Epidermal melanocyte (primary cell): ENCODE results near the gene BIRC7.
A peak's percentile ranks its signal among the peaks of the same experiment; 100 is the strongest.

Experiments used
- DNase-seq: peaks from one replicate; pipeline ENCODE4 v3.0.0; 2011; ENCODE audit warnings: low spot score; ENCODE audit not compliant: insufficient read length

Gene BIRC7

DNA sequence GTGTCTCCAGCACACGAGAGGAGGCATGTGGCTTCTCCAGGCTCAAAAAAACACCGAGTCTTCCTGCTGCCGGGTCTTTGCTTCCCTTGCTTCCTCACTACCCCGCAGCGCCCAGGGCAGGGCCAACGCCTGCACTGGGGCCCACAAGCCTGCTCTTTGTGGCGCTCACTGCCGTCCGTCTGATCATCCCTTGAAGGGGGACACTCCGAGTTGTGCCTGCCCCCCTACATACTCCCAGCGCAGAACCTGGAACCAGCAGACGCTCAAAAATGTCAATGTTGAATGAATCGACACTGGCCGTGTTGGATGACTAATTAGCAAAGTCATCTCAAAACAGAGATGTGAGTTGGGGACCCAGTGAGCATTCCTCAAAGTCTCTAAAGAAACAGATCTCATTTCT is 28.8 kb downstream of the BIRC7 start:
- no peak for DNase-seq

- no peak for DNase-seq
These were observed 30.3 kb downstream of the BIRC7 start for GRCh38 chr20:63265891-63266515.

- DNase-seq = no peak
These were observed 32.0 kb downstream of the BIRC7 start for GRCh38 chr20:63267691-63268090.

- no peak for DNase-seq
These were observed 32.6 kb downstream of the BIRC7 start for GRCh38 chr20:63268256-63268655.

GRCh38 chr20:63268671-63269439 is 33.1 kb downstream of the BIRC7 start:
- DNase-seq = no peak

GRCh38 chr20:63269724-63270123 is 34.0 kb downstream of the BIRC7 start:
- DNase-seq = no peak

GRCh38 chr20:63270606-63271325 is 35.1 kb downstream of the BIRC7 start:
- DNase-seq = no peak

DNA sequence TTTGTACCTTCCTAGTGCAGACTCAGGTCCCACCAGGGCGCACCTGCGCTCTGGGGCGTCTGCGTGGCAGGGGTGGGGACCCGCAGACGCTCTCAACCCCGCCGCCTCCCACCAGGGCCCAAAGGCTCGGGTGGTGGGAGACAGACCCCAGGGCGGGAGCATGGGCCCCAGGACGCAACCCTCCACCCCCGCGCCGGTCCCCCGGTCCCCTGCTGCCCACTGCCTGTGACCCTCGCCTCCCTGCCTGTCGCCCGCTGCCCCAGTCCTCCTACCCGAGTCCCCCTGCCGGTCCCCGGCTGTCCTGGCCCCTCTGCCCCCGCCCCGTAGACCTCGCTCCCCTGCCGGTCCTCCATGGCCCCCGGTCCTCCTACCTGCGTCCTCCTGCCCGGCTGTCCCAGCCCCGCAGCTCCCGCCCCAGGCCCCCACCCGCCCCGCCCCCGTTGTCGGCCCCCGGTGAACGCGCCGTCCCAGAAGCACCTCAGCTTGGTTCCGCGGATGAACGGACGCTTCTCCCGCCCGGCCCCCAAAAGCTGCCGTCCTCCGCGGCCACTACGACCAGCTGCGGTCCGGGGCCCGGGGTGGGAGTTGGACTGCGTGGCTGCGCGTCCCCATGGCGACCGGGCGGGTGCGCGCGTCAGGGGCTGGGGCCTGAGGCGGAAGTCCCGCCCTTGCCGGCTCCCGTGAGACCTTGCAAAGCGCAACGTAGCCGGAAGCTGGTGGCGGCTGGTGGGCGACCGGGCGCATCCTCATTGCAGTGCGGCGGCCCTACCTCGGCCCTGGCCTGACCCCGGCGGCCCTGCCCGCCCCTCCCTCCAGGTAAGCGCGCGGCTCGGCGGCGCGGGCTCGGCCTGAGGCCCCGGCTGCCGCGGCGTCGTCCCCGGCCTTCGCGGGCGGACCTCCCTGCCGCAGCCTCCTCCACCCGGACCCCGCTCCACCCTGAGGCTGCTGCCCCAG is 36.7 kb downstream of the BIRC7 start, which contains the start of gene ARFGAP1:
Gene ARFGAP1 (plus strand): TSS at position 709 of the 954 bp plus-strand sequence. CDS start 2,768 bp downstream, outside the sequence.
- peak; percentile 97 for DNase-seq

DNA sequence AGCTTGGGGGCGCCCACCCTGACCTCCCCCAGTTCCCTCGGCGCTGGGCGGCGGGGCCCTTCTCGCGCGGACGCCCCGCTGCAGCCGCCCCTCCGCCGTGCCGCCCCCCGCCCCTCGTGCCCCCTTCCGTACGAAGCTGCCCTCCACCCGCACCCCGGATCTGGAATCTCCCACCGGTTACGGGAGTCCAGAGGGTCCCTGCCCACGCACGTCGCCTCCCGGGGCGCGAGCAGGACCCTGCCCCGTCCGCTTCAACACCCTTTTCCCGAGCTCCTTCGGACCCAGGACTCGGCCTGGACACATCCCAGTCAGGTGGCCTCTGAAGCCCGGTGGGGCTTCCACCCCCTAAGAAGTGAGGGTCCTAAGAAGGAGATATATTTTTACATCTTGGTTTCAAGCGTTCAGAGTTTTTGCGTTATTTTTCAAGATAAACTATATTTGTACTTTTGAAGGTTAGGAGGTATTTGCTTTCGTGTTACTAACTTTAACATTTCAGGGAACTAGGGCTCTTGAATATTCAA is 37.4 kb downstream of the BIRC7 start:
- DNase-seq = no peak

DNA sequence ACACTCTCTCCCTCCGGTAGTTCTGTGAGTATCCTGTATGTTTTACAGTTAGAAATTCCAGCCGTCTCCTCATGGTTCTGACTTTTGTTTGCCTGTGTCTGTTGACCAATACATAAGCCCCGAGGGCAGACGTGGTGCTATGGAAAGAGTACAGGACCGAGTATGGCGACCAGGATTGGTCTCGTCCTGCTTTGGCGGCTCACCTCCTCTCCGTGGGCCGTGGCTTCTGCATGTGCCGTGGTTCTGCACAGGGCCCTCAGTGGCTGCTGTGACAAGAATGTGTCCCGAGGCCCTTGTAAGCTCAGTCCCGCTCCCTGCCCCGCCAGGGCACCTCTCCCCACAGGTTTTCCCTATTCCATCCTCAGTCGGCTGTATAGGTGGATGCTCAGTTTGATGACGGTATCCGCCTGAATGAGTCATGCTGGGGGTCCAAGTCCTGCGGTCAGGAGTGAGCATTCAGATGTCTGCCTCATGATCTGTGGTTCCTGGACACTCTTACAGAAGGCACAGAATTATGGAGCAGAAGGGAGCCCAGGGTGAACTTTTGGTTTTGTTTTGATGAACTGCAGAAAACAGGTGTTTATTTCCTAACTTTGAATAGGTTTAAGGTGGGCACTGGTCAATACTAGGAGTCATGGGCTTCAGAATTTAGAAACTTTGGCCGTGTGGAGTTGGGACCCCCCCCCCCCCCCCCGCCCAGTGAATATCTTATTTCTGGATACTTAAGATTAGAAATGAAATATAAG is 38.1 kb downstream of the BIRC7 start:
- DNase-seq = no peak

GRCh38 chr20:63274381-63275228 is 38.9 kb downstream of the BIRC7 start:
- DNase-seq = no peak

- no peak for DNase-seq
These were observed 40.1 kb downstream of the BIRC7 start for GRCh38 chr20:63275825-63276224.

- DNase-seq = no peak
These were observed 41.3 kb downstream of the BIRC7 start for GRCh38 chr20:63276956-63277355.

DNA sequence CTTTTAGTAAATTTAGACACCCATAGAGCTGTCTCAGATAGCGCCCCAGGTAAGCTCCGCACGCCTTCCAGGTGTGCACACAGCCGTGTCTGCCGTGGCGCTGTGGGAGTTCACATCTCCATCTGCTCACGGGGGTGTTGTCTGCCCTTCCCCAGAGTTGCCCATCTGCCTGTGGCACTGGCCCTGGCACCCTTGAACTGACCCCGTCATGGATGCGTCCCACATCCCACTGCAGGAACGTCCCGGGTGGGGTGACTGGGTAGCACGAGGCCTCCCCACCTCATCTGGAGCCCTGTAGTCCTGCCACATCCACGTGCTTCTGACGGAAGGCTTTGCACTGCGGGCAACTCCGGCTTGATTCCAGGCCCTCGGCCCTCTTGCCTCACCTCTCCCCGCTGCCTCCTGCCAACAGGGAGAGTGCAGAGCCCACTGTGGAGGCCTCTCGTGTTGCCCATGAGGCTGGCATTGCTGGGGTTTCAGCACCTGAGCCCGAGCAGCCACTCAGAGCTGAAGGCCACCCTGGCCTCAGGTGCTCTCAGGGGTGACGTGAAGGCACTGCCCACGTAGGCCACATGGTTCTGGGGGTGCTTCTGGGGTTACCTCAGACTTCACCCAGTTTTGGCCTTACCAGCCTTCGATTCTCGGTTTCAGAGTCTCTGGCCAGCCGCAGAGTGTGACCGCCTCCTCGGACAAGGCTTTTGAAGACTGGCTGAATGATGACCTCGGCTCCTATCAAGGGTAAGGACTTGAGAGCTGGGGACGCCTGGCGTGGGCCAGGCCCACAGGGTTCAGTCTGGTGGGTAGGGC is 42.0 kb downstream of the BIRC7 start:
- DNase-seq = no peak

DNA sequence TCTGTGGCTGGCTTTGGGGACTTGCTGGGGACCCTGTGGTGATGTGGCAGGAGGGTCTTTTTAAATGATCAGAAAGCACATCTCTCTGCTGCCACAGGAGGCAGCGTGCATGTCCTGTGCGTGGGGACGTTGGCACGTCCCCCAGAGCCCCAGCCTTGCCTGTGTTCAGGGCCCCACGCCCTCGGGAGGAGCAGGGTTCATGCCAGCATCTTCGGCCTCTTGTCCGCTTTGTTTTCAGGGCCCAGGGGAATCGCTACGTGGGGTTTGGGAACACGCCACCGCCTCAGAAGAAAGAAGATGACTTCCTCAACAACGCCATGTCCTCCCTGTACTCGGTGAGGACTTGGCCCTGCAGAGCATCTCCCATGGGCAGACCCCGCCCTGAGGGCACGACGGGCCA is 43.0 kb downstream of the BIRC7 start:
- no peak for DNase-seq

GRCh38 chr20:63279931-63280330 is 44.2 kb downstream of the BIRC7 start:
- no peak for DNase-seq

DNA sequence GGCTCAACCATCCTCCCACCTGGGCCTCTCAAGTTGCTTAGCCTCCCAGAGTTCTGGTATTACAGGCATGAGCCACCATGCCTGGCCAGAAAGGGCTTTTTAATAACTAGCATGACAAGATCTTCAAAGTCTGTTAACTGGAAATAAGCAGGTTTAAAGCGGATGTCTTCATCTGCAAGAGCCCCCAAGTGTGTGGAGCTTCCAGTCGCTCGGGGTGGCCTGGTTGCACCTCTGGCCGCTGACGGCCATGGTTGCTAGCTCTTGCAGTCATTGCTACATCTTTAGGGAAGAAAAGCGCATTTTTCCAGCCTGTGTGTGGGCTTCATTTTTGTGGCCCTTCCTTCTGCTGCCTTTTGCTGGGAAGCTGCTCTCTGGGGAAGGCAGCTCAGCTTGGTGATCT is 44.7 kb downstream of the BIRC7 start:
- no peak for DNase-seq

GRCh38 chr20:63280929-63281545 is 45.3 kb downstream of the BIRC7 start:
- no peak for DNase-seq
